AG04450 (cell line): Measurements from ENCODE around the gene TMEM88. TPM values are rescaled to one million over a fixed set of nuclear protein-coding genes. Genes with fewer than 3 reads are reported as not detected.
A peak's percentile ranks its signal among the peaks of the same experiment; 100 is the strongest.

Experiments
- CTCF ChIA-PET: fragments of 300-600, 350-600 bp; formaldehyde crosslinking; extraction: SDS; loops from one replicate; lab custom pipeline; 2022; ENCODE audit warnings: antibody characterized with exemption, inconsistent platforms; lab: Charles Lee
- POLR2A ChIA-PET: fragments of 350-600 bp; formaldehyde crosslinking; extraction: SDS; loops from one replicate; lab custom pipeline; 2021; ENCODE audit warnings: antibody characterized with exemption, inconsistent platforms; lab: Yijun Ruan, JAX
- DNase-seq: peaks from one replicate; pipeline ENCODE4 v3.0.0-alpha.2; 2011; ENCODE audit warnings: low read depth, low spot score
- H3K27ac ChIP-seq: one replicate; pipeline ENCODE4 v1.5.1; 2012; ENCODE audit warnings: low read depth, low read length, control low read depth
- H3K27me3 ChIP-seq: one replicate; pipeline ENCODE4 v1.6.0; 2012; ENCODE audit warnings: low read length; ENCODE audit not compliant: control insufficient read depth, insufficient read depth
- H3K4me3 ChIP-seq: 2 replicates; pipeline ENCODE4 v1.5.1; 2011; ENCODE audit warnings: mild to moderate bottlenecking, low read depth, low read length, control low read depth
- H3K9me3 ChIP-seq: 2 replicates; pipeline ENCODE4 v1.5.1; 2012; ENCODE audit warnings: low read length; ENCODE audit not compliant: control insufficient read depth, insufficient read depth
- CTCF ChIP-seq: IDR thresholded peaks from 2 replicates; pipeline ENCODE4 v1.5.1; 2011; ENCODE audit warnings: low read depth, low read length, control low read depth, inconsistent platforms
- polyA plus RNA-seq: library from polyadenylated mRNA; depleted of rRNA; stranded (reverse); fragments of >200 nt; gene quantifications from 2 replicates; pipeline ENCODE4 v1.2.3, GENCODE V29; 2011

TMEM88 gene
- polyA plus RNA-seq, 1 experiment: 0.29 TPM

GRCh38 chr17:7843257-7843535 lies 11.7 kb upstream of the TMEM88 start:
- ChIA-PET CTCF (interaction anchor here (1.0 kb wide), 1 partner anchor 8 kb away, joined by 3 read pairs; no protein-coding TSS in a partner anchor), POLR2A (interaction anchor here (0.7 to 2.1 kb wide), 3 partner anchors 13 to 249 kb away, joined by 3 to 16 read pairs (median 6); partner anchors contain the start of gene NAA38)
- DNase-seq: no peak
- Histone ChIP-seq H3K4me3 (peak overlapping the region; percentile 59), H3K27me3 (no peaks in the 10 kb centered on the region), H3K9me3 (peaks cover 4% of the 10 kb centered on the region; the same call in 1 of the 2 replicates), H3K27ac (peak overlapping the region; percentile 99)
- TF ChIP-seq CTCF: no peak

- TF ChIP-seq CTCF: no peak
- Histone ChIP-seq H3K9me3 (peaks cover 4% of the 10 kb centered on the region; the same call in 1 of the 2 replicates), H3K4me3 (peak overlapping the region; percentile 59), H3K27ac (peak overlapping the region; percentile 99), H3K27me3 (no peaks in the 10 kb centered on the region)
- CTCF ChIA-PET: interaction anchor here (1.0 kb wide), 1 partner anchor 9 kb away, joined by 3 read pairs; no protein-coding TSS in a partner anchor
- POLR2A ChIA-PET: interaction anchor here (0.7 to 2.1 kb wide), 3 partner anchors 13 to 250 kb away, joined by 3 to 16 read pairs (median 6); partner anchors contain the start of gene NAA38
- peak; percentile 57 for DNase-seq
Measured at GRCh38 chr17:7843536-7844291, 11.2 kb upstream of the TMEM88 start.

- POLR2A ChIA-PET: interaction anchor here (1.0 to 1.6 kb wide), 4 partner anchors 8 to 261 kb away, joined by 3 to 30 read pairs (median 8); partner anchors contain the start of genes CYB5D1, MPDU1 and NAA38
- CTCF ChIA-PET: interaction anchor here (0.5 to 1.5 kb wide), 6 partner anchors 10 to 211 kb away, joined by 3 to 11 read pairs (median 4); partner anchors contain the start of genes KDM6B and NAA38
- peak; percentile 82 for DNase-seq
- Histone ChIP-seq H3K27me3 (no peaks in the 10 kb centered on the region), H3K9me3 (peaks cover 4% of the 10 kb centered on the region; the same call in 1 of the 2 replicates), H3K27ac (peak overlapping the region; percentile 99), H3K4me3 (peak overlapping the region; percentile 59)
- no peak for TF ChIP-seq CTCF
Measured at GRCh38 chr17:7844292-7845154, 10.3 kb upstream of the TMEM88 start.

GRCh38 chr17:7845359-7846062 lies 9.4 kb upstream of the TMEM88 start:
- Histone ChIP-seq H3K27ac (peak overlapping the region; percentile 99), H3K4me3 (peak overlapping the region; percentile 59), H3K27me3 (no peaks in the 10 kb centered on the region), H3K9me3 (peaks cover 4% of the 10 kb centered on the region; the same call in 1 of the 2 replicates)
- ChIA-PET POLR2A (interaction anchor here (1.2 to 1.6 kb wide), 3 partner anchors 9 to 98 kb away, joined by 3 to 30 read pairs (median 13); partner anchors contain the start of genes CYB5D1 and NAA38), CTCF (interaction anchor here (0.6 to 1.5 kb wide), 4 partner anchors 11 to 212 kb away, joined by 3 to 9 read pairs (median 4); partner anchors contain the start of gene KDM6B)
- DNase-seq: no peak
- TF ChIP-seq CTCF: no peak
